HEK293 (cell line): ENCODE data around the gene CASZ1.

ENCODE experiments used
- CTCF ChIA-PET: fragments of 350-600 bp; formaldehyde crosslinking; extraction: SDS; loops from one replicate; lab custom pipeline; 2021; ENCODE audit warnings: antibody characterized with exemption; lab: Yijun Ruan, JAX
- POLR2A ChIA-PET: fragments of 300-600 bp; formaldehyde crosslinking; extraction: SDS; loops from one replicate; lab custom pipeline; 2020; ENCODE audit warnings: antibody characterized with exemption, inconsistent platforms; lab: Yijun Ruan, JAX
- H3K27ac ChIP-seq: fragments of 200-500 bp; sonication (Bioruptor generic); 2 replicates; pipeline ENCODE4 v1.5.1; 2014; ENCODE audit warnings: low read depth, low read length, control low read depth, inconsistent platforms; ENCODE audit errors: extremely low read depth
- H3K36me3 ChIP-seq, 2 experiments: fragments of 200-500 bp in 1 of 2; sonication (Bioruptor generic) in 1 of 2; 1 replicate in 1 of 2; 2 replicates in 1 of 2; pipeline ENCODE4 v1.5.1; 2014 to 2017; ENCODE audit warnings: inconsistent platforms in 2 of 2, low read length in 2 of 2; ENCODE audit not compliant: control insufficient read depth in 2 of 2, insufficient read depth in 1 of 2
- H3K4me1 ChIP-seq: fragments of 200-500 bp; sonication (Bioruptor generic); 2 replicates; pipeline ENCODE4 v1.5.1; 2014; ENCODE audit warnings: mild to moderate bottlenecking, low read length, inconsistent platforms; ENCODE audit not compliant: control insufficient read depth, insufficient read depth
- H3K4me3 ChIP-seq: 2 replicates; pipeline ENCODE4 v1.5.1; 2011; ENCODE audit warnings: low read depth, mild to moderate bottlenecking, control low read depth, low read length, moderate library complexity
- H3K9me3 ChIP-seq: fragments of 200-500 bp; sonication (Bioruptor generic); 2 replicates; pipeline ENCODE4 v1.5.1; 2014; ENCODE audit warnings: low read depth, low read length, inconsistent platforms; ENCODE audit not compliant: control insufficient read depth, insufficient read depth
- BCL11A ChIP-seq: fragments of 450-650 bp; formaldehyde crosslinking; IDR thresholded peaks from 2 replicates; pipeline ENCODE4 v1.5.1; 2016; ENCODE audit warnings: low read depth, missing biosample characterization, missing genetic modification characterization
- CTCF ChIP-seq: fragments of 450-650 bp; formaldehyde crosslinking; IDR thresholded peaks from 2 replicates; pipeline ENCODE4 v1.5.1; 2016; ENCODE audit warnings: missing biosample characterization, missing genetic modification characterization
- GLIS2 ChIP-seq: fragments of 450-650 bp; formaldehyde crosslinking; IDR thresholded peaks from 2 replicates; pipeline ENCODE4 v1.5.1; 2016; ENCODE audit warnings: missing biosample characterization, missing genetic modification characterization
- PRDM1 ChIP-seq: fragments of 450-650 bp; formaldehyde crosslinking; IDR thresholded peaks from 2 replicates; pipeline ENCODE4; 2016; ENCODE audit warnings: missing biosample characterization, missing genetic modification characterization
- SALL2 ChIP-seq: fragments of 450-650 bp; formaldehyde crosslinking; IDR thresholded peaks from 2 replicates; pipeline ENCODE4 v1.5.0; 2017; ENCODE audit warnings: missing biosample characterization, mild to moderate bottlenecking, missing genetic modification characterization, borderline replicate concordance
- TCF7L2 ChIP-seq: IDR thresholded peaks from 2 replicates; pipeline ENCODE4 v1.6.1; 2011; ENCODE audit warnings: low read depth, mild to moderate bottlenecking, inconsistent platforms, low read length, moderate library complexity, borderline replicate concordance
- ZBTB1 ChIP-seq: fragments of 450-650 bp; formaldehyde crosslinking; IDR thresholded peaks from 2 replicates; pipeline ENCODE4 v1.5.1; 2016; ENCODE audit warnings: missing biosample characterization, missing genetic modification characterization
- ZNF169 ChIP-seq: fragments of 450-650 bp; formaldehyde crosslinking; IDR thresholded peaks from 2 replicates; pipeline ENCODE4 v1.5.1; 2016; ENCODE audit warnings: missing biosample characterization, missing genetic modification characterization
- ZNF350 ChIP-seq: fragments of 450-650 bp; formaldehyde crosslinking; IDR thresholded peaks from 2 replicates; pipeline ENCODE4 v1.5.0; 2017; ENCODE audit warnings: missing biosample characterization, mild to moderate bottlenecking, missing genetic modification characterization
- ZNF416 ChIP-seq: fragments of 450-650 bp; formaldehyde crosslinking; IDR thresholded peaks from 2 replicates; pipeline ENCODE4 v1.5.1; 2016; ENCODE audit warnings: missing biosample characterization, missing genetic modification characterization
- ZNF558 ChIP-seq: fragments of 450-650 bp; formaldehyde crosslinking; IDR thresholded peaks from 2 replicates; pipeline ENCODE4 v1.5.1; 2016; ENCODE audit warnings: missing biosample characterization, missing genetic modification characterization
- ZNF776 ChIP-seq: fragments of 450-650 bp; formaldehyde crosslinking; IDR thresholded peaks from 2 replicates; pipeline ENCODE4 v1.5.0; 2017; ENCODE audit warnings: missing biosample characterization, missing genetic modification characterization, borderline replicate concordance
- ZNF785 ChIP-seq: fragments of 450-650 bp; formaldehyde crosslinking; IDR thresholded peaks from 2 replicates; pipeline ENCODE4 v1.5.1; 2016; ENCODE audit warnings: missing biosample characterization, missing genetic modification characterization
- ZNF792 ChIP-seq: fragments of 450-650 bp; formaldehyde crosslinking; IDR thresholded peaks from 2 replicates; pipeline ENCODE4 v1.5.1; 2016; ENCODE audit warnings: missing biosample characterization, missing genetic modification characterization
- ZNF837 ChIP-seq: fragments of 450-650 bp; formaldehyde crosslinking; IDR thresholded peaks from 2 replicates; pipeline ENCODE4 v1.5.1; 2016; ENCODE audit warnings: missing biosample characterization, missing genetic modification characterization
- TF ChIP-seq, protein P1 (sequence below): fragments of 450-650 bp; IDR thresholded peaks from 2 replicates; pipeline ENCODE4 v1.5.1; 2018; ENCODE audit warnings: missing biosample characterization, mild to moderate bottlenecking, missing genetic modification characterization
- TF ChIP-seq, protein P2 (sequence below): fragments of 450-650 bp; formaldehyde crosslinking; IDR thresholded peaks from 2 replicates; pipeline ENCODE4 v1.5.1; 2016; ENCODE audit warnings: missing biosample characterization, missing genetic modification characterization
- TF ChIP-seq, protein P3 (sequence below): fragments of 450-650 bp; formaldehyde crosslinking; IDR thresholded peaks from 2 replicates; pipeline ENCODE4 v1.5.1; 2016; ENCODE audit warnings: missing biosample characterization, missing genetic modification characterization
- TF ChIP-seq, protein P4 (sequence below): fragments of 450-650 bp; formaldehyde crosslinking; IDR thresholded peaks from 2 replicates; pipeline ENCODE4 v1.5.1; 2016; ENCODE audit warnings: missing biosample characterization, missing genetic modification characterization
- TF ChIP-seq, protein P5 (sequence below): fragments of 450-650 bp; formaldehyde crosslinking; IDR thresholded peaks from 2 replicates; pipeline ENCODE4 v1.5.1; 2016; ENCODE audit warnings: missing biosample characterization, missing genetic modification characterization

The CASZ1 gene

GRCh38 chr1:10596780-10597179 is 199.7 kb downstream of the CASZ1 start:
- no peak overlapping the region for H3K27ac ChIP-seq
- peaks cover 0 to 13% of the 10 kb centered on the region in 2 experiments; a peak in 1 of 3 replicates for H3K36me3 ChIP-seq
- no peaks in the 10 kb centered on the region for H3K9me3 ChIP-seq
- CTCF ChIA-PET: interaction anchor here (0.6 kb wide), 1 partner anchor 21 kb away, joined by 4 read pairs; no protein-coding TSS in a partner anchor
- H3K4me3 ChIP-seq: no peak overlapping the region
- TF ChIP-seq PRDM1 (tag by site-specific recombination): no peak
- POLR2A ChIA-PET: no interaction called here
- H3K4me1 ChIP-seq: peaks cover 6% of the 10 kb centered on the region; the same call in 1 of the 2 replicates

- POLR2A ChIA-PET: no interaction called here
- Histone ChIP-seq H3K27ac (no peak overlapping the region), H3K36me3 (peaks cover 0 to 7% of the 10 kb centered on the region in 2 experiments; a peak in 1 of 3 replicates), H3K9me3 (no peaks in the 10 kb centered on the region), H3K4me1 (peaks cover 6% of the 10 kb centered on the region; the same call in 1 of the 2 replicates), H3K4me3 (no peak overlapping the region)
- CTCF ChIA-PET: interaction anchor here (0.6 kb wide), 1 partner anchor 94 kb away, joined by 6 read pairs; no protein-coding TSS in a partner anchor
- TF ChIP-seq ZNF416 (tag by site-specific recombination): no peak
- TF ChIP-seq CTCF (tag by site-specific recombination): no peak
- TF ChIP-seq, protein P1, sequence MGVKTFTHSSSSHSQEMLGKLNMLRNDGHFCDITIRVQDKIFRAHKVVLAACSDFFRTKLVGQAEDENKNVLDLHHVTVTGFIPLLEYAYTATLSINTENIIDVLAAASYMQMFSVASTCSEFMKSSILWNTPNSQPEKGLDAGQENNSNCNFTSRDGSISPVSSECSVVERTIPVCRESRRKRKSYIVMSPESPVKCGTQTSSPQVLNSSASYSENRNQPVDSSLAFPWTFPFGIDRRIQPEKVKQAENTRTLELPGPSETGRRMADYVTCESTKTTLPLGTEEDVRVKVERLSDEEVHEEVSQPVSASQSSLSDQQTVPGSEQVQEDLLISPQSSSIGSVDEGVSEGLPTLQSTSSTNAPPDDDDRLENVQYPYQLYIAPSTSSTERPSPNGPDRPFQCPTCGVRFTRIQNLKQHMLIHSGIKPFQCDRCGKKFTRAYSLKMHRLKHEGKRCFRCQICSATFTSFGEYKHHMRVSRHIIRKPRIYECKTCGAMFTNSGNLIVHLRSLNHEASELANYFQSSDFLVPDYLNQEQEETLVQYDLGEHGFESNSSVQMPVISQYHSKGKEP (tag by site-specific recombination): no peak
- no peak for TF ChIP-seq SALL2 (tag by site-specific recombination)
- no peak for TF ChIP-seq ZNF558 (tag by site-specific recombination)
- TF ChIP-seq, protein P2, sequence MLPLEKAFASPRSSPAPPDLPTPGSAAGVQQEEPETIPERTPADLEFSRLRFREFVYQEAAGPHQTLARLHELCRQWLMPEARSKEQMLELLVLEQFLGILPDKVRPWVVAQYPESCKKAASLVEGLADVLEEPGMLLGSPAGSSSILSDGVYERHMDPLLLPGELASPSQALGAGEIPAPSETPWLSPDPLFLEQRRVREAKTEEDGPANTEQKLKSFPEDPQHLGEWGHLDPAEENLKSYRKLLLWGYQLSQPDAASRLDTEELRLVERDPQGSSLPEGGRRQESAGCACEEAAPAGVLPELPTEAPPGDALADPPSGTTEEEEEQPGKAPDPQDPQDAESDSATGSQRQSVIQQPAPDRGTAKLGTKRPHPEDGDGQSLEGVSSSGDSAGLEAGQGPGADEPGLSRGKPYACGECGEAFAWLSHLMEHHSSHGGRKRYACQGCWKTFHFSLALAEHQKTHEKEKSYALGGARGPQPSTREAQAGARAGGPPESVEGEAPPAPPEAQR: no peak
- TF ChIP-seq, protein P3, sequence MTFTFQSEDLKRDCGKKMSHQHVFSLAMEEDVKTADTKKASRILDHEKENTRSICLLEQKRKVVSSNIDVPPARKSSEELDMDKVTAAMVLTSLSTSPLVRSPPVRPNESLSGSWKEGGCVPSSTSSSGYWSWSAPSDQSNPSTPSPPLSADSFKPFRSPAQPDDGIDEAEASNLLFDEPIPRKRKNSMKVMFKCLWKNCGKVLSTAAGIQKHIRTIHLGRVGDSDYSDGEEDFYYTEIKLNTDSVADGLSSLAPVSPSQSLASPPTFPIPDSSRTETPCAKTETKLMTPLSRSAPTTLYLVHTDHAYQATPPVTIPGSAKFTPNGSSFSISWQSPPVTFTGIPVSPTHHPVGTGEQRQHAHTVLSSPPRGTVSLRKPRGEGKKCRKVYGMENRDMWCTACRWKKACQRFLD (tag by site-specific recombination): no peak
- TF ChIP-seq ZNF169 (tag by site-specific recombination): no peak
- no peak for TF ChIP-seq ZBTB1 (tag by site-specific recombination)
- no peak for TF ChIP-seq ZNF776 (tag by site-specific recombination)
- TF ChIP-seq GLIS2 (tag by site-specific recombination): no peak
- TF ChIP-seq ZNF785: no peak
- TF ChIP-seq, protein P4, sequence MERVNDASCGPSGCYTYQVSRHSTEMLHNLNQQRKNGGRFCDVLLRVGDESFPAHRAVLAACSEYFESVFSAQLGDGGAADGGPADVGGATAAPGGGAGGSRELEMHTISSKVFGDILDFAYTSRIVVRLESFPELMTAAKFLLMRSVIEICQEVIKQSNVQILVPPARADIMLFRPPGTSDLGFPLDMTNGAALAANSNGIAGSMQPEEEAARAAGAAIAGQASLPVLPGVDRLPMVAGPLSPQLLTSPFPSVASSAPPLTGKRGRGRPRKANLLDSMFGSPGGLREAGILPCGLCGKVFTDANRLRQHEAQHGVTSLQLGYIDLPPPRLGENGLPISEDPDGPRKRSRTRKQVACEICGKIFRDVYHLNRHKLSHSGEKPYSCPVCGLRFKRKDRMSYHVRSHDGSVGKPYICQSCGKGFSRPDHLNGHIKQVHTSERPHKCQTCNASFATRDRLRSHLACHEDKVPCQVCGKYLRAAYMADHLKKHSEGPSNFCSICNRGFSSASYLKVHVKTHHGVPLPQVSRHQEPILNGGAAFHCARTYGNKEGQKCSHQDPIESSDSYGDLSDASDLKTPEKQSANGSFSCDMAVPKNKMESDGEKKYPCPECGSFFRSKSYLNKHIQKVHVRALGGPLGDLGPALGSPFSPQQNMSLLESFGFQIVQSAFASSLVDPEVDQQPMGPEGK (tag by site-specific recombination): no peak
- no peak for TF ChIP-seq ZNF792 (tag by site-specific recombination)
- no peak for TF ChIP-seq ZNF350 (tag by site-specific recombination)
- TF ChIP-seq TCF7L2: no peak
- no peak for TF ChIP-seq ZNF837 (tag by site-specific recombination)
- TF ChIP-seq, protein P5, sequence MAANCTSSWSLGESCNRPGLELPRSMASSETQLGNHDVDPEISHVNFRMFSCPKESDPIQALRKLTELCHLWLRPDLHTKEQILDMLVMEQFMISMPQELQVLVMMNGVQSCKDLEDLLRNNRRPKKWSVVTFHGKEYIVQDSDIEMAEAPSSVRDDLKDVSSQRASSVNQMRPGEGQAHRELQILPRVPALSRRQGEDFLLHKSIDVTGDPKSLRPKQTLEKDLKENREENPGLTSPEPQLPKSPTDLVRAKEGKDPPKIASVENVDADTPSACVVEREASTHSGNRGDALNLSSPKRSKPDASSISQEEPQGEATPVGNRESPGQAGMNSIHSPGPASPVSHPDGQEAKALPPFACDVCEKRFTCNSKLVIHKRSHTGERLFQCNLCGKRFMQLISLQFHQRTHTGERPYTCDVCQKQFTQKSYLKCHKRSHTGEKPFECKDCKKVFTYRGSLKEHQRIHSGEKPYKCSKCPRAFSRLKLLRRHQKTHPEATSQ: no peak
- TF ChIP-seq BCL11A (tag by site-specific recombination): no peak
Measured at GRCh38 chr1:10594595-10595223, 201.7 kb downstream of the CASZ1 start.
